Liver (tissue), 3 donors: Measurements from ENCODE around the gene C1QTNF7.

Experiments
- RAD21 ChIP-seq, 2 donors: IDR thresholded peaks; 2 replicates each; pipeline ENCODE4 v1.6.1; 2016; ENCODE audit warnings: antibody characterized with exemption in 2 of 2, mild to moderate bottlenecking in 2 of 2
- SP1 ChIP-seq: IDR thresholded peaks from 2 replicates; pipeline ENCODE4 v1.6.1; 2018; ENCODE audit warnings: antibody characterized with exemption, mild to moderate bottlenecking
- TF ChIP-seq, protein P1 (sequence below): fragments of 150-350 bp; IDR thresholded peaks from 2 replicates; pipeline ENCODE4 v1.5.1; 2017; ENCODE audit warnings: improper control_type of control experiment, low read depth, low read length; ENCODE audit not compliant: missing input control
- donor health status: healthy.
- donor health status: healthy.

DNA sequence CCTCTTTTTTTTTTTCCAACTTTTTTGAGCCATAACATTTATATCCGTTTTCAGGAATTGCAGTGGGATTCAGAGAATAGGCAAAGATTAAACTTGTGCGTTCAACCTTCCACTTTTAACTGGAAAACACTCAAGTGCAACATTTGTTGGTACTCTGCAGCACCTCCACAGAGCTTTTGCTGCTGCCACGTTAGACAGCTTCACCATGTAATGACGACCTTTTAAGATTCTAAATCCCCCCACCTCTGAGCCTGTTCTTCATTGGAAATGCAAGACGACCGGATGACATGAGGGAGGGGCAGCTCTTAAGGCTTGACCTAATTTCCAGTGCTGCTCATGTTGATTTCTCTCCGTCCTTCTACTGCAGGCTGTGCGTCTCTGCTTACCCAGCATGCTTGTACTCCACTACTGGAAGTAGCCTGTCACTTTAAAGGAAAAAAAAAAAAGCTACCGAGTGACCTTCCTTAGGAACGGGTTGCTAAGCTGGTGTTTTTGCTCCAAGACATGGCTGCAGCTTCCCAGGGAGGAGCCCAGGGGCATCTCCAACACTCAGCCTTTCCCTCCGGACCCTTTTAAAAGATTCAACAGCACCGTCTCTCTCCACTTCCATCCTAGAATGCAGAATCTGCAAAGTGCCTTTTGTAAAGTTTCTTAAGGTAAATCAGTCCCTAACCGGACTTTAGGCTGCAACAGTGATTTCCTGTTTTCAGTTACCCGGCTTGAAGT lies 41.7 kb downstream of the C1QTNF7 start, which contains the start of gene CC2D2A:
- TF ChIP-seq, protein P1, sequence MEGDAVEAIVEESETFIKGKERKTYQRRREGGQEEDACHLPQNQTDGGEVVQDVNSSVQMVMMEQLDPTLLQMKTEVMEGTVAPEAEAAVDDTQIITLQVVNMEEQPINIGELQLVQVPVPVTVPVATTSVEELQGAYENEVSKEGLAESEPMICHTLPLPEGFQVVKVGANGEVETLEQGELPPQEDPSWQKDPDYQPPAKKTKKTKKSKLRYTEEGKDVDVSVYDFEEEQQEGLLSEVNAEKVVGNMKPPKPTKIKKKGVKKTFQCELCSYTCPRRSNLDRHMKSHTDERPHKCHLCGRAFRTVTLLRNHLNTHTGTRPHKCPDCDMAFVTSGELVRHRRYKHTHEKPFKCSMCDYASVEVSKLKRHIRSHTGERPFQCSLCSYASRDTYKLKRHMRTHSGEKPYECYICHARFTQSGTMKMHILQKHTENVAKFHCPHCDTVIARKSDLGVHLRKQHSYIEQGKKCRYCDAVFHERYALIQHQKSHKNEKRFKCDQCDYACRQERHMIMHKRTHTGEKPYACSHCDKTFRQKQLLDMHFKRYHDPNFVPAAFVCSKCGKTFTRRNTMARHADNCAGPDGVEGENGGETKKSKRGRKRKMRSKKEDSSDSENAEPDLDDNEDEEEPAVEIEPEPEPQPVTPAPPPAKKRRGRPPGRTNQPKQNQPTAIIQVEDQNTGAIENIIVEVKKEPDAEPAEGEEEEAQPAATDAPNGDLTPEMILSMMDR = no peak
- TF ChIP-seq RAD21 (IDR thresholded peaks at IDR 0.05) = no peak
- TF ChIP-seq SP1 = no peak
